WTC11 (cell line): ENCODE data around the gene ZDHHC21. TPM values are rescaled to one million over a fixed set of nuclear protein-coding genes. Genes with fewer than 3 reads are reported as not detected.

Source experiments
- ATAC-seq: fragments of 200-7000 bp; cut with Tn5 transposase; 2 replicates; pipeline ENCODE4 v1.10.0; 2021; ENCODE audit warnings: mild to moderate bottlenecking, moderate library complexity
- CTCF ChIA-PET: fragments of 300-600 bp; sonication (Branson Sonifier 250); formaldehyde crosslinking; loops from one replicate; lab custom pipeline; 2021; ENCODE audit warnings: antibody characterized with exemption; lab: Charles Lee
- POLR2A ChIA-PET: fragments of 350-600 bp; sonication (Branson Sonifier 250); formaldehyde crosslinking; loops from one replicate; lab custom pipeline; 2021; ENCODE audit warnings: antibody characterized with exemption; lab: Charles Lee
- DNase-seq: peaks from one replicate; pipeline ENCODE4 v3.0.0; 2021; ENCODE audit warnings: low spot score
- H3K27ac Mint-ChIP-seq: 2 replicates; pipeline ENCODE4 v1.8.0; 2021; ENCODE audit warnings: mixed read lengths
- H3K27me3 Mint-ChIP-seq: 2 replicates; pipeline ENCODE4 v1.8.0; 2021; ENCODE audit warnings: low read depth, mild to moderate bottlenecking, moderate library complexity, mixed read lengths
- H3K36me3 Mint-ChIP-seq: 2 replicates; pipeline ENCODE4 v1.8.0; 2021; ENCODE audit warnings: mixed read lengths
- H3K4me1 Mint-ChIP-seq: 2 replicates; pipeline ENCODE4 v1.8.0; 2022; ENCODE audit warnings: mixed read lengths
- H3K4me3 Mint-ChIP-seq: 2 replicates; pipeline ENCODE4 v1.8.0; 2021; ENCODE audit warnings: mild to moderate bottlenecking, moderate library complexity, mixed read lengths
- H3K9me3 Mint-ChIP-seq: 2 replicates; pipeline ENCODE4 v1.8.0; 2021; ENCODE audit warnings: mixed read lengths
- ATF1 ChIP-seq: sonication (generic); formaldehyde crosslinking; IDR thresholded peaks from 2 replicates; pipeline ENCODE4 v1.8.1; 2023; ENCODE audit warnings: mild to moderate bottlenecking, moderate library complexity, missing genetic modification reagents
- CBFB ChIP-seq: sonication (generic); formaldehyde crosslinking; IDR thresholded peaks from 2 replicates; pipeline ENCODE4 v1.8.1; 2022; ENCODE audit warnings: mild to moderate bottlenecking, low read depth, missing genetic modification reagents
- IRF1 ChIP-seq: sonication (generic); formaldehyde crosslinking; IDR thresholded peaks from 2 replicates; pipeline ENCODE4 v1.8.0; 2023; ENCODE audit warnings: missing genetic modification reagents
- IRF2 ChIP-seq: sonication (generic); formaldehyde crosslinking; IDR thresholded peaks from 2 replicates; pipeline ENCODE4 v1.8.0; 2022; ENCODE audit warnings: low read depth, missing genetic modification reagents, borderline replicate concordance
- JAZF1 ChIP-seq: fragments of 250-450 bp; sonication (Bioruptor Pico); IDR thresholded peaks from 2 replicates; pipeline ENCODE4 v1.9.0; 2021; ENCODE audit warnings: moderate library complexity, mild to moderate bottlenecking, inconsistent platforms
- KAT7 ChIP-seq: sonication (generic); formaldehyde crosslinking; IDR thresholded peaks from 2 replicates; pipeline ENCODE4 v1.8.1; 2023; ENCODE audit warnings: missing genetic modification reagents, mild to moderate bottlenecking, borderline replicate concordance
- MXD4 ChIP-seq: fragments of 250-450 bp; sonication (Bioruptor Pico); IDR thresholded peaks from 2 replicates; pipeline ENCODE4 v1.8.0; 2021; ENCODE audit warnings: mild to moderate bottlenecking, moderate library complexity, borderline replicate concordance
- MYBL2 ChIP-seq: sonication (generic); formaldehyde crosslinking; IDR thresholded peaks from 2 replicates; pipeline ENCODE4 v1.8.1; 2023; ENCODE audit warnings: mild to moderate bottlenecking, moderate library complexity, missing genetic modification reagents
- ZBTB43 ChIP-seq: sonication (generic); formaldehyde crosslinking; IDR thresholded peaks from 2 replicates; pipeline ENCODE4 v1.8.1; 2023; ENCODE audit warnings: mild to moderate bottlenecking, missing genetic modification reagents
- ZNF416 ChIP-seq: fragments of 250-450 bp; sonication (Bioruptor Pico); IDR thresholded peaks from 2 replicates; pipeline ENCODE4 v1.9.0; 2021; ENCODE audit warnings: mild to moderate bottlenecking, inconsistent platforms
- ZNF512 ChIP-seq: sonication (generic); formaldehyde crosslinking; IDR thresholded peaks from 2 replicates; pipeline ENCODE4 v1.8.1; 2022; ENCODE audit warnings: missing genetic modification reagents, borderline replicate concordance
- total RNA-seq: library from RNA; stranded (reverse); gene quantifications from 3 replicates; pipeline ENCODE4 v1.2.3, GENCODE V29; 2021
- TF ChIP-seq, protein P1 (sequence below): sonication (generic); formaldehyde crosslinking; IDR thresholded peaks from 2 replicates; pipeline ENCODE4 v1.8.0; 2022; ENCODE audit warnings: mild to moderate bottlenecking, missing genetic modification reagents
- TF ChIP-seq, protein P2 (sequence below): sonication (generic); formaldehyde crosslinking; IDR thresholded peaks from 2 replicates; pipeline ENCODE4 v1.8.0; 2023; ENCODE audit warnings: missing genetic modification reagents, mild to moderate bottlenecking, borderline replicate concordance

The ZDHHC21 gene
- total RNA-seq, 1 experiment from 2014 or later = 6.7 TPM

- Mint-ChIP-seq H3K4me1 (peaks cover 5% of the 10 kb centered on the region; the same call in 1 of the 2 replicates), H3K27ac (no peak overlapping the region)
These were observed 40.4 kb downstream of the ZDHHC21 start for GRCh38 chr9:14652729-14653377.

GRCh38 chr9:14650596-14650995 lies 42.6 kb downstream of the ZDHHC21 start:
- TF ChIP-seq ZBTB43 (CRISPR knock-in tag) (no peak), MXD4 (CRISPR knock-in tag) (no peak), IRF2 (CRISPR knock-in tag) (no peak), JAZF1 (CRISPR knock-in tag) (no peak), CBFB (CRISPR knock-in tag) (no peak), IRF1 (CRISPR knock-in tag) (no peak), ZNF416 (CRISPR knock-in tag) (no peak), KAT7 (CRISPR knock-in tag) (no peak), MYBL2 (CRISPR knock-in tag) (no peak)
- TF ChIP-seq, protein P1, sequence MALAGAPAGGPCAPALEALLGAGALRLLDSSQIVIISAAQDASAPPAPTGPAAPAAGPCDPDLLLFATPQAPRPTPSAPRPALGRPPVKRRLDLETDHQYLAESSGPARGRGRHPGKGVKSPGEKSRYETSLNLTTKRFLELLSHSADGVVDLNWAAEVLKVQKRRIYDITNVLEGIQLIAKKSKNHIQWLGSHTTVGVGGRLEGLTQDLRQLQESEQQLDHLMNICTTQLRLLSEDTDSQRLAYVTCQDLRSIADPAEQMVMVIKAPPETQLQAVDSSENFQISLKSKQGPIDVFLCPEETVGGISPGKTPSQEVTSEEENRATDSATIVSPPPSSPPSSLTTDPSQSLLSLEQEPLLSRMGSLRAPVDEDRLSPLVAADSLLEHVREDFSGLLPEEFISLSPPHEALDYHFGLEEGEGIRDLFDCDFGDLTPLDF = no peak
- DNase-seq = no peak
- Mint-ChIP-seq H3K4me3 (no peak overlapping the region), H3K9me3 (peaks cover 18% of the 10 kb centered on the region), H3K36me3 (peaks cover 22% of the 10 kb centered on the region), H3K27me3 (no peaks in the 10 kb centered on the region), H3K4me1 (peaks cover 5% of the 10 kb centered on the region; the same call in 1 of the 2 replicates), H3K27ac (no peak overlapping the region)
- ChIA-PET POLR2A (no interaction called here), CTCF (interaction anchor here (1.2 kb wide), 1 partner anchor 11 kb away, joined by 3 read pairs; no protein-coding TSS in a partner anchor)
- ATAC-seq = no peak

More at GRCh38 chr9:14652729-14653377, 40.4 kb downstream of the ZDHHC21 start:
- TF ChIP-seq, protein P2, sequence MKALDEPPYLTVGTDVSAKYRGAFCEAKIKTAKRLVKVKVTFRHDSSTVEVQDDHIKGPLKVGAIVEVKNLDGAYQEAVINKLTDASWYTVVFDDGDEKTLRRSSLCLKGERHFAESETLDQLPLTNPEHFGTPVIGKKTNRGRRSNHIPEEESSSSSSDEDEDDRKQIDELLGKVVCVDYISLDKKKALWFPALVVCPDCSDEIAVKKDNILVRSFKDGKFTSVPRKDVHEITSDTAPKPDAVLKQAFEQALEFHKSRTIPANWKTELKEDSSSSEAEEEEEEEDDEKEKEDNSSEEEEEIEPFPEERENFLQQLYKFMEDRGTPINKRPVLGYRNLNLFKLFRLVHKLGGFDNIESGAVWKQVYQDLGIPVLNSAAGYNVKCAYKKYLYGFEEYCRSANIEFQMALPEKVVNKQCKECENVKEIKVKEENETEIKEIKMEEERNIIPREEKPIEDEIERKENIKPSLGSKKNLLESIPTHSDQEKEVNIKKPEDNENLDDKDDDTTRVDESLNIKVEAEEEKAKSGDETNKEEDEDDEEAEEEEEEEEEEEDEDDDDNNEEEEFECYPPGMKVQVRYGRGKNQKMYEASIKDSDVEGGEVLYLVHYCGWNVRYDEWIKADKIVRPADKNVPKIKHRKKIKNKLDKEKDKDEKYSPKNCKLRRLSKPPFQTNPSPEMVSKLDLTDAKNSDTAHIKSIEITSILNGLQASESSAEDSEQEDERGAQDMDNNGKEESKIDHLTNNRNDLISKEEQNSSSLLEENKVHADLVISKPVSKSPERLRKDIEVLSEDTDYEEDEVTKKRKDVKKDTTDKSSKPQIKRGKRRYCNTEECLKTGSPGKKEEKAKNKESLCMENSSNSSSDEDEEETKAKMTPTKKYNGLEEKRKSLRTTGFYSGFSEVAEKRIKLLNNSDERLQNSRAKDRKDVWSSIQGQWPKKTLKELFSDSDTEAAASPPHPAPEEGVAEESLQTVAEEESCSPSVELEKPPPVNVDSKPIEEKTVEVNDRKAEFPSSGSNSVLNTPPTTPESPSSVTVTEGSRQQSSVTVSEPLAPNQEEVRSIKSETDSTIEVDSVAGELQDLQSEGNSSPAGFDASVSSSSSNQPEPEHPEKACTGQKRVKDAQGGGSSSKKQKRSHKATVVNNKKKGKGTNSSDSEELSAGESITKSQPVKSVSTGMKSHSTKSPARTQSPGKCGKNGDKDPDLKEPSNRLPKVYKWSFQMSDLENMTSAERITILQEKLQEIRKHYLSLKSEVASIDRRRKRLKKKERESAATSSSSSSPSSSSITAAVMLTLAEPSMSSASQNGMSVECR = no peak
- no peak for TF ChIP-seq IRF2 (CRISPR knock-in tag)
- no peak for TF ChIP-seq ZNF512 (CRISPR knock-in tag)
- TF ChIP-seq ATF1 (CRISPR knock-in tag) = no peak
- no peak for TF ChIP-seq ZNF416 (CRISPR knock-in tag)
- ATAC-seq (peak; percentile 83), DNase-seq (no peak)
- ChIA-PET CTCF (interaction anchor here (0.6 to 2.0 kb wide), 32 partner anchors 9 to 1536 kb away, joined by 3 to 26 read pairs (median 4); partner anchors contain the start of genes CER1 and ZDHHC21), POLR2A (no interaction called here)
- Mint-ChIP-seq H3K36me3 (peaks cover 40% of the 10 kb centered on the region), H3K27me3 (no peaks in the 10 kb centered on the region), H3K9me3 (peaks cover 29% of the 10 kb centered on the region), H3K4me3 (no peak overlapping the region)
